OCI-LY3 (cell line): Measurements from ENCODE around the gene HMGN3.

ENCODE experiments used
- EZH2phosphoT487 ChIP-seq: fragments of 200-600 bp; shearing (Covaris generic); IDR thresholded peaks from 2 replicates; pipeline ENCODE4 v1.6.1; 2018; ENCODE audit warnings: antibody characterized with exemption, mixed run types, low read depth
- TF ChIP-seq, protein P1 (sequence below): fragments of 200-600, 300-600 bp; sonication (generic); IDR thresholded peaks from 2 replicates; pipeline ENCODE4 v1.5.1; 2014; ENCODE audit warnings: antibody characterized with exemption, low read length, low read depth

DNA sequence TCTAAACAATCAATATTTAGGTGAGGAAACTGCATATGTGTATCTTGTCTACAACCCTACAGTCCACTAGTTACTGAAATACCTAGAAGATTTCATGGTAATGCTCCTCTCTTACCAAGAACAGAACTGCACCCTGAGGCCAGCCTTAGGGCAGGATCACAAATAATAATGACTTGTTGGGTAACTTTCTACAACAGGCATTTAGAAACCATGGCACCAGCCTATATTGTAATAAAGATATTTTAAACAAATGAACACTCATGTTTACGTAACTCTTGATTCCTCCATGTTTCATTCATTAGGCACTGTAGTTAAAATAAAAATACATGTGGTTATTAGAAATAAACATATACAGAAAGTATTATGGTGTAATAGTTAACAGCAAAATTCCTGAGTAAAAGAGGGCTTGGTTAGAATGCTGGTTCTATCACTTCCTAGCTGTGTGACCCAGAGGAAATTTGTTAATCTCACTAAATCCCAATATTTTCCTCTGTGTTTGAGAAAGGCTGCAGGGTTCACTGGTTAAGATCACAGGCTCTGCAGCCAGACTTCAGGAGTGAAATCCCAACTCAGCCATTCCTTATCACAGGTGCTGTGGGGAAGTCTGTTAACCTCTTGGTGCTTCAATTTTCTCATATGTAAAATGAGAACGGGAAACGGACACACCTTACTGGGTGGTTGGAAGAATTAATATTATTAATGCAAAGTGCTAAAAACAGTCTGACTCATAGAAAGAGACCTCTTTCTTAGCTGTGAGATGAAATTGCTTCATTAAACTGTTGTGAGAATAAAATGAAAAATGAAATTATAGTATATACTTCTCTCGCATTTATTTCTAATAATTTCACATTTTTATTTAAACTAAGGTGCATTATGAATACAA, 8.5 kb downstream of the HMGN3 start:
- TF ChIP-seq, protein P1, sequence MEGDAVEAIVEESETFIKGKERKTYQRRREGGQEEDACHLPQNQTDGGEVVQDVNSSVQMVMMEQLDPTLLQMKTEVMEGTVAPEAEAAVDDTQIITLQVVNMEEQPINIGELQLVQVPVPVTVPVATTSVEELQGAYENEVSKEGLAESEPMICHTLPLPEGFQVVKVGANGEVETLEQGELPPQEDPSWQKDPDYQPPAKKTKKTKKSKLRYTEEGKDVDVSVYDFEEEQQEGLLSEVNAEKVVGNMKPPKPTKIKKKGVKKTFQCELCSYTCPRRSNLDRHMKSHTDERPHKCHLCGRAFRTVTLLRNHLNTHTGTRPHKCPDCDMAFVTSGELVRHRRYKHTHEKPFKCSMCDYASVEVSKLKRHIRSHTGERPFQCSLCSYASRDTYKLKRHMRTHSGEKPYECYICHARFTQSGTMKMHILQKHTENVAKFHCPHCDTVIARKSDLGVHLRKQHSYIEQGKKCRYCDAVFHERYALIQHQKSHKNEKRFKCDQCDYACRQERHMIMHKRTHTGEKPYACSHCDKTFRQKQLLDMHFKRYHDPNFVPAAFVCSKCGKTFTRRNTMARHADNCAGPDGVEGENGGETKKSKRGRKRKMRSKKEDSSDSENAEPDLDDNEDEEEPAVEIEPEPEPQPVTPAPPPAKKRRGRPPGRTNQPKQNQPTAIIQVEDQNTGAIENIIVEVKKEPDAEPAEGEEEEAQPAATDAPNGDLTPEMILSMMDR, result no peak
- no peak for TF ChIP-seq EZH2phosphoT487
